ENCODE data around the gene ASB7.

The ASB7 gene

DNA sequence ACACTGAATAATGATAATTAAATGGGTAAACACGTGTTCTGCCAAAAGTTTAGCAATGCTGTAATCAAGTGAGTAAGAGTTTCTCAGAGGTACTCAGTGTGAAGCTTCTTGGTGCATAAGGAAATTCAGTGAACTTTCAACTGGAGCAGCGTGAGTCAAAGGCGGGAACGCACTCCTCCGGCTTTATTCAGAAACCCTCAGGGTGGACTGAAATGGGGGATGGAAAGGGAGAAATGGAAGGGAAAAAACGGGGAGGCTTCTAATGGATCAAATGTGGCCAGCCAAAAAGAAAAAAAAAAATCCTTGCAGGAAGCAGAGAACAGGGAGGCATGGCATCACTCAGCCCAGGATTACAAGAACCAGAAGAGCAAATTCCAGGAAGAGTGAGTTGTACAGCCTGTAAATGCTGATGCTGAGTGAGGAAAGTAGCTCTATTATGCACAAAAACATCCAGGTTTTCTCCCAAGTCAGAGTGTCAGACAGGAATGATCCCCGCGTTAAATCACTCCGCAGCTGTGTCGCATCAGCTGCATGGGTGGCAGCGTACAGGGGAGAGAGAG is 85.3 kb downstream of the ASB7 start:
- DNase-seq: no peak

- no peak for DNase-seq
These were observed 86.2 kb downstream of the ASB7 start for GRCh38 chr15:100688549-100689120.

- DNase-seq: no peak
These were observed 86.9 kb downstream of the ASB7 start for GRCh38 chr15:100689131-100689899.

- DNase-seq: no peak
These were observed 87.8 kb downstream of the ASB7 start for GRCh38 chr15:100690032-100690794.

DNA sequence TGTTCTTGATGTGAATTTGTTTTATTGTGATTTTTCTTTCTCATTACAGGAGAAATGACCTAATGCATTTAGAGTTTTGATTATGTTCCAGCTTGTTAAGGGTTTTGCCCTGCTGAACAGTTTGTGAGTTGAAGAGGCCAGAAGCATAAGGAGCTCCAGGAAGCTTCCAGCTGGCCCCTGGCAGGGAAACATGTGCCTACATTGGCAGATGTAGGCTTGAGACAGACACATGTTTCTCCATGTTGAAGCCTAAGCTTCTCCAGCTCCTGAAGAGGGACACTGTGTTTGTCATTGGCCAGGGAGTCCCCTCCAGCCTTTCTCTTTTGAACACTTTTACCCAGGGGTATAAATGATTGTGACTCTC is 88.4 kb downstream of the ASB7 start:
- DNase-seq: no peak

- DNase-seq: no peak
These were observed 88.9 kb downstream of the ASB7 start for GRCh38 chr15:100691321-100691720.

DNA sequence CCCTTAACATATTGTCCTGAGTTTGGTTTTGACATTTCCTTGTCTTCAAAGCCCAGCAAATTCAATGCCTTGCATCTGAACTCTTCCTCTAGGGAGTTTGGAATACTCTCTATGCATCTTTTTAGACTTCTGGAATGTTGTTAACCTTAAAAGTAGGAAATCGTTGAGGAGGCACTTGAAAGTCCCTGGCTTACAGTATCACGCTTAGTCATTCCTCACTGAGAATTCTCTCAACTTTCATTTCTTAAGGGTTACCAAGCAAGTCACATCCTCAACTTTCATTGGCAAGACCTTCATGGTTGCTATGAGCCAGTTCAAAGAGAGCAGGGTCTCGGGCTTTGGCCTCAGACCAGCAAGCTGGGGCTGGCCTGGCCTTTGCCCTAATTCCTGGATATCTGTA is 89.9 kb downstream of the ASB7 start:
- no peak for DNase-seq

DNA sequence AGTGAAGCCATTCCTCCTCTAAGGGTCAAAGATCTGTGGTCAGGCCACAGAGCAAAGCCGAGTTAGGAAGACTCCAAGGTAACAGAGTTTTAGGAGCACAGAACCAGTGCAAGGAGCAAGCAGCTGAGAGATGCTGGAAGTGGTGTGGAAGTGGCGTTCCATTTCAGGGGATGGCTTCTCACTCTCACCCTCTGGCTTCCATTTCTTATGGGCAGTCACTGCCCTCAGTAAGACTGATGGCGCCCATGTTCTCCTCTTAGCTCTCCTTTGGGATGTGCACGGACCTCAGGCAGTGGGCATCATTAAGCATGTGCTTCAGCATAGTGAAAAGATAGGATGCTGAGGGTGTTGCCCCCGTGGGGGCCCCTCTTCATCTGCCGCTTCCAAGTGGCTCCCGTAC is 90.3 kb downstream of the ASB7 start:
- DNase-seq: no peak

DNA sequence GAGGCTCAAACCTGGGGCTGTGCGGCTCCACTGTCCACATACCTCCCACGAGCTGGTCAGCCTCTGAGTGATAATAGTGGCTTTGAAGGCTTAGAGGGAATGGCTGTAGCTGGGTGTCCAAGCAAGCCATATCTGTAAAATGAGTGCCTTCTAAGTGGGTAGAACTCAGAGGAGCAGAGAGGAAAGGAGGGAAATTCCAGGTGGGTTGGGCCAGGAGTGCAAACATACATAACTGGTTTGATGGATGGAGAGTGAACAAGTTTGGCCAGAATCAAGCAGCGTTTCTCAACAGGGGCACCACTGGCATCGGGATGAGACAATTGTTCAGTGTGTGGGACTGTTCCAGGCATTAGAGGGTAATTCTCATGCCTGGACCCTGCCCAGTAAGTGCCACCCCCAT is 91.1 kb downstream of the ASB7 start:
- DNase-seq: no peak

GRCh38 chr15:100694381-100695021 is 92.1 kb downstream of the ASB7 start:
- DNase-seq: no peak

DNA sequence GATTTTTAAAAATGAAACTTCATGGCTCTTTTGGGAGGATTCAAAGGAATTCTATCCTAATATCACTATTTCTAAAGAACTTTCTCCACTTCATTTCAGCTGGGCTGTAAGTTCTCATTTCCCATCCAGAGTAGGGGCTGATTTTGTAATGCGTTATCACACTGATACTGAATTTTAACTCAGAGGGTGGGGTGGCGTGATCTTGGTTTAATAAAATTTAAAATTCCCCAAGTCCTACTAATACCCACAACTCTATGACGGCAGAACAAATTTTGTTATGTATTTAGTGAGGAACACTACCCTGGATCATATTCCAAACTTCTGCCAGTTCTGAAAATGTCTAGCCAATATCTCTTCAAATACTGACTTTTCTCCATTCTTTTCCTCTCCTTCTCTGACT is 92.7 kb downstream of the ASB7 start:
- DNase-seq: no peak

GRCh38 chr15:100696452-100696851 is 94.1 kb downstream of the ASB7 start:
- DNase-seq: no peak
